LNCAP (cell line): ENCODE measurements around the gene HSD11B1L.

ENCODE experiments used
- CTCF ChIP-seq: fragments of 450-650 bp; IDR thresholded peaks from 2 replicates; pipeline ENCODE4 v1.5.1; 2017; ENCODE audit warnings: mild to moderate bottlenecking

HSD11B1L gene

GRCh38 chr19:5667751-5668271 is 13.0 kb upstream of the HSD11B1L start:
- TF ChIP-seq CTCF = no peak

GRCh38 chr19:5669212-5669611 is 11.6 kb upstream of the HSD11B1L start:
- TF ChIP-seq CTCF = no peak

- TF ChIP-seq CTCF = no peak
Measured at GRCh38 chr19:5671600-5671999, 9.2 kb upstream of the HSD11B1L start.

GRCh38 chr19:5672708-5673459 is 7.9 kb upstream of the HSD11B1L start:
- TF ChIP-seq CTCF = no peak

GRCh38 chr19:5673752-5674151 is 7.1 kb upstream of the HSD11B1L start:
- no peak for TF ChIP-seq CTCF

GRCh38 chr19:5674714-5675113 is 6.1 kb upstream of the HSD11B1L start:
- TF ChIP-seq CTCF = no peak

- no peak for TF ChIP-seq CTCF
Measured at GRCh38 chr19:5676105-5676771, 4.6 kb upstream of the HSD11B1L start.
